LNCAP (cell line): Measurements from ENCODE around the gene DOCK1.

Experiments
- CTCF ChIP-seq: fragments of 450-650 bp; IDR thresholded peaks from 2 replicates; pipeline ENCODE4 v1.5.1; 2017; ENCODE audit warnings: mild to moderate bottlenecking

DOCK1 gene

GRCh38 chr10:126895214-126895781 lies 9.9 kb upstream of the DOCK1 start:
- TF ChIP-seq CTCF, result no peak

GRCh38 chr10:126898460-126898859 lies 6.8 kb upstream of the DOCK1 start:
- TF ChIP-seq CTCF, result no peak

- no peak for TF ChIP-seq CTCF
These were observed 3.1 kb upstream of the DOCK1 start for GRCh38 chr10:126902157-126902556.

- TF ChIP-seq CTCF, result no peak
These were observed 1.4 kb upstream of the DOCK1 start for GRCh38 chr10:126903656-126904360.

GRCh38 chr10:126904516-126904817 lies 761 bp upstream of the DOCK1 start:
- no peak for TF ChIP-seq CTCF

GRCh38 chr10:126905776-126906703 lies 812 bp downstream of the DOCK1 start:
- no peak for TF ChIP-seq CTCF

- TF ChIP-seq CTCF, result no peak
These were observed 1.6 kb downstream of the DOCK1 start for GRCh38 chr10:126906704-126907422.
